Transverse colon (tissue), 3 donors: Measurements from ENCODE around the gene GDF7.

ENCODE experiments used
- EP300 ChIP-seq: sonication (generic); formaldehyde crosslinking; IDR thresholded peaks from one replicate; pipeline ENCODE4 v1.6.1; 2017; ENCODE audit warnings: antibody characterized with exemption, low read depth
- POLR2A ChIP-seq: fragments of 450-650 bp; IDR thresholded peaks from one replicate; pipeline ENCODE4 v1.6.1; 2016; ENCODE audit warnings: antibody characterized with exemption, mild to moderate bottlenecking, moderate library complexity
- TF ChIP-seq, protein P1 (sequence below), 5 experiments: fragments of 200-600 bp in 3 of 5; fragments of 450-650 bp in 2 of 5; sonication (generic) in 3 of 5; IDR thresholded peaks; 1 replicate in 2 of 5; 2 replicates in 3 of 5; pipeline ENCODE4 v1.5.1; 2016 to 2017; ENCODE audit warnings: antibody characterized with exemption in 5 of 5, inconsistent platforms in 3 of 5, mild to moderate bottlenecking in 2 of 5, moderate library complexity in 1 of 5

- TF ChIP-seq, protein P1, sequence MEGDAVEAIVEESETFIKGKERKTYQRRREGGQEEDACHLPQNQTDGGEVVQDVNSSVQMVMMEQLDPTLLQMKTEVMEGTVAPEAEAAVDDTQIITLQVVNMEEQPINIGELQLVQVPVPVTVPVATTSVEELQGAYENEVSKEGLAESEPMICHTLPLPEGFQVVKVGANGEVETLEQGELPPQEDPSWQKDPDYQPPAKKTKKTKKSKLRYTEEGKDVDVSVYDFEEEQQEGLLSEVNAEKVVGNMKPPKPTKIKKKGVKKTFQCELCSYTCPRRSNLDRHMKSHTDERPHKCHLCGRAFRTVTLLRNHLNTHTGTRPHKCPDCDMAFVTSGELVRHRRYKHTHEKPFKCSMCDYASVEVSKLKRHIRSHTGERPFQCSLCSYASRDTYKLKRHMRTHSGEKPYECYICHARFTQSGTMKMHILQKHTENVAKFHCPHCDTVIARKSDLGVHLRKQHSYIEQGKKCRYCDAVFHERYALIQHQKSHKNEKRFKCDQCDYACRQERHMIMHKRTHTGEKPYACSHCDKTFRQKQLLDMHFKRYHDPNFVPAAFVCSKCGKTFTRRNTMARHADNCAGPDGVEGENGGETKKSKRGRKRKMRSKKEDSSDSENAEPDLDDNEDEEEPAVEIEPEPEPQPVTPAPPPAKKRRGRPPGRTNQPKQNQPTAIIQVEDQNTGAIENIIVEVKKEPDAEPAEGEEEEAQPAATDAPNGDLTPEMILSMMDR (IDR thresholded peaks at IDR 0.05): no peak
- TF ChIP-seq POLR2A: no peak
- no peak for TF ChIP-seq EP300
Observed at GRCh38 chr2:20623741-20624155, 43.2 kb upstream of the GDF7 start.
